Stimulated activated CD4-positive, alpha-beta T cell treated with anti-CD3 and anti-CD28 coated beads, Interleukin-4, amount 100 ng/mL, for 24 hours (primary cell): ENCODE results near the gene AP3D1.
"Not testable (repeated sequence)": the region's sequence is repeated elsewhere in the genome, so short reads cannot be mapped to it uniquely, and the experiment has no call there.

Experiments used
- DNase-seq: peaks from one replicate; pipeline ENCODE4 v3.0.0-alpha.2; 2020

The AP3D1 gene

DNA sequence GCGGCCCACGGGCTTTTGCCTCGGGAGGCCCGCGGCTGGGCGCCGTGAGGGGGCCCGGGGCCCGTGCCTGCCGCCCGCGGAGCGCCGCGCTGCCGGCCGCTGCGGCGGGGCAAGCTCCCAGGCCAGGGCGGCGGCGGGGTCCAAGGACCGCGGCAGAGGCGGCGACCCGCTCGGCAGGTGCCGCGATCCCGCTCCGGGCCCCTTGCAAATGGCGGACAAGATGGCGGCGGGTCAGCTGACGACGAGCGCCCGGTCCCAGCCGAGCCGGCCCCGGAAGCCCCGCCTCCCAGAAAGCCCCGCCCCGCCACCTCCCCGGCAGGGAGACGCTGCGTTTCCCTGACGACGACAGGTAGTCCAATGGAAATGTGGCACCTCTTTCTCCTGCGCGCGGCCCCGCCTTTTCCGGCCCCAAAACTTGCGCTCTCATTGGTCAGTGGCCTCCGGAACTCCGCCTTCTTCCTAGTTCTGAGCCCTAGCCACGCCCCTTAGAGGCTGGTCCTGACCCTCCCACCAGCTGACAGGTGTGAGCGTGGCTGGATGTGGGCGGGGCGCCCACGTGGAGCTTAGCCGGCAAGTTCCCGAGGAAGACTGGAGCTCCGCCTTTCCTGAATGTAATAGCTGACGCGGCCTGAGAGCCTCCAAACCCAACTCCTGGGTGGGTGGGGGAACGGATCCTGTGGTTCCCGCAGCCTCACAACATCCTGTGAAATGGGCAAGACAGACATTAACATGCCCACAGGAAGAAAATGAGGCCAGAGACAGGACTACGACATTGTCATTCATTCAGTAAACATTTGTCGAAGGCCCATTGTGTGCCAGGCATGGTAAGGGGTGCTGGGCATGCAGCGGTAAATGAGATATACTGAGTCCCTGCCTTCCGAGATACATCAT is at the start of gene AP3D1:
Gene AP3D1 (minus strand): TSS at position 228 of the 891 bp plus-strand sequence. CDS start 232 bp downstream, outside the sequence.
- DNase-seq: peak; percentile 100

DNA sequence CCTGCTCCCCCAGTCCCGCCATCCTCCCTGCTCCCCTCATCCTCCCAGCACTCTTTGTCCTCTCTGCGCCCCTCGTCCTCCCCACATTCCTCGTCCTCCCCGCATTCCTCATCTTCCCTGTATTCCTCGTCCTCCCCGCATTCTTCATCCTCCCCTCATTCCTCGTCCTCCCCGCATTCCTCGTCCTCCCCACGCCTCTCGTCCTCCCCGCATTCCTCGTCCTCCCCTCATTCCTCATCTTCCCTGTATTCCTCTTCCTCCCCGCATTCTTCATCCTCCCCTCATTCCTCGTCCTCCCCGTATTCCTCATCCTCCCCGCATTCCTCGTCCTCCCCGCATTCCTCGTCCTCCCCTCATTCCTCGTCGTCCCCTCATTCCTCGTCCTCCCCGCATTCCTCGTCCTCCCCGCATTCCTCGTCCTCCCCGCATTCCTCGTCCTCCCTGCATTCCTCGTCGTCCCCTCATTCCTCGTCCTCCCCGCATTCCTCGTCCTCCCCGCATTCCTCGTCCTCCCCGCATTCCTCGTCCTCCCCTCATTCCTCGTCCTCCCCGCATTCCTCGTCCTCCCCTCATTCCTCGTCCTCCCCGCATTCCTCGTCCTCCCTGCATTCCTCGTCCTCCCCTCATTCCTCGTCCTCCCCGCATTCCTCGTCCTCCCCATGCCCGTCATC is 49.4 kb upstream of the AP3D1 start:
- DNase-seq: not testable (repeated sequence)

DNA sequence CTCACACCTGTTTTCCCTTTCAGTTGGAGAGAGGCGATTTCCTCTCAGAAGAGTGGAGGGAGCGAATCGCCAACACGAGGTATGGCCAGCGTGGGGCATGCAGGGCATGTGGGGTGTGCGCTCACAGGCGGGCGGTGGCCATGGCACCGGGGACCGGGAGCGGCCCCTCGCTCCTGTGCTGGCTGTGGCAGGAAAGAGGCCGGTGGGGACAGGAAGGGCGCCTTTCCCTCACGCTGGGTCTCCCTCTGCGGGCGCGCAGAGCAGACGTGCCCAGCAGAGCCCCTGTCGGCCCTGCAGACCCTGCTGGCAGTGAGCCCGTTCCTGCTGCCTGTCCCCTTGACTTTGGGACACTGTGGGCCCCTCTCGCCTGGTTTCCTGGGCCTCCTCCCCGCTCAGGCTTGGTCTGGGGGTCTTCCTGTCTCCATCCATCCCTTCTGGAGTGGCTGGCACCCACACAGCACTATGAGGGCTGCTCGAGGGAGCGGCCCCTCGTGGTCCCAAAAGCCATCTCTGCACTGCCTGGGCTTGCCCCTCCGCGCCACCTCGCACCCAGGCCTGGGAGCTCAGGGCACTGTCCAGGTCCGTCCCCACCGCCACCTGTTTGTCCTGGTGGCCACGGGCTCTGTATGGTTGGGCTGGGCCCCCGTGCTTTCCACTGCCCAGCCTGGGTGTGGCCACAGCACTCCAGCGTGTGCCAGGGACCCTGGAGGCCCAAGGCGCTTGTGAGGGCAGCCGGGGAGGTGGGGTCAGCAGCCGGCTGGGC is 48.7 kb upstream of the AP3D1 start:
- no peak for DNase-seq

DNA sequence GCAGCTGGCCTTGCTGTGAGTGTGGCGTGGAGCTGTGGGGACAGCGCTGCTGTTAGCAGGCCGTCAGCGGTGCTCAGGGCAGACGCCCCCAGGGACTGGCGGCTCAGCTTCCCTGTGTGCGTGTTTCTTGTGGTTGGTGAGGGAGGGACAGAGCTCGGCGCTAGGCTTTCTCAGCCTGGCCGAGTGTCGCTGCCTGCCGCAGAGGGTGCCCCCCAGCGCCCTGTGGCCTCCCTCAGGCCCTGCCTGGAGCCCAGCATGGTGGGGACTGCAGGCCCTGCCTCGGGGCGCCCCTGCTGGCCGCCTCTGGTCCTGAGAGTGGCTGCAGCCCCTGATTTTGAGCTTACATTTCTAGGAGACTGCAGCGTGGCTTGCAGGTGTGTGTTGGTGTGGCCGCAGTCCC is 47.8 kb upstream of the AP3D1 start:
- DNase-seq: no peak

DNA sequence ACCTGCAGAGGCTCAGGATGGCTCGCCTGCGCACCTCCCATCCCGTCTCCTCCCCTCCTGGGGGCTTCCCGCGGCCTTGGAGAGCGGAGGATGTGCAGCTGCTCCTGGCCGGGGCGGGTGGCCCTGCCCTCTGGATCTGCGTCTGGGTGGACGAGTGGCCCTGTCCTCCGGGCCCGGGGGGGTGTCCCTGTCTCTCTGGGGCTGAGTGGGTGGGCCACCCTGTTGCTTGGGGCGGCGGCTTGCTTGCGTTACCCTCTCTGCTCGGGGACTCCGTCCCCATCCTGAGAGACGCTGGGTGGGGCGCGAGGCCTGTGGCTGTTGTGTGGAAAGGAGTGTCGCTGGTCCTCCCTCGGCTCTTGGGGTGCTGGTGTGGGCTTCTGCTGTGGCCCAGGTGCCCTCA is 47.0 kb upstream of the AP3D1 start:
- DNase-seq: no peak

DNA sequence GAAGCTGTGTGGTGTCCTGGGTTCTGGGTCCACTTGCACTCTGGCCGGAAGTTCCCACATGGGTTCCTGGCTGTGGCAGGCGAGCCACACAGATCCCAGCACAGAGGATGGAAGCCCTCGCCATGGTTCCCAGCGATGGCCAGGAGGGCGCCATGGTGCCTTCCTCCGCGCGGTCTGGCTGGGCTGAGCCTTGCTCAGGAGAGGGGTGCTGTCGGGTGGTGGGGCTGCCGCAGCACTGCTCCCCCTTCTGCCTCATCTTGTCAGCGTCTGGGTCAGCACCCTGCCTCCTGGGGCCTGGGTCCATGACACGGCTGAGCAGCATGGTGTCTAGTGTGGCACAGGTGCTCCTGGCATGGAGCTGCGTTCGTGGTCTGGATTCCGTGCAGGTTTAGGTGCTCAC is 45.9 kb upstream of the AP3D1 start:
- DNase-seq: no peak

DNA sequence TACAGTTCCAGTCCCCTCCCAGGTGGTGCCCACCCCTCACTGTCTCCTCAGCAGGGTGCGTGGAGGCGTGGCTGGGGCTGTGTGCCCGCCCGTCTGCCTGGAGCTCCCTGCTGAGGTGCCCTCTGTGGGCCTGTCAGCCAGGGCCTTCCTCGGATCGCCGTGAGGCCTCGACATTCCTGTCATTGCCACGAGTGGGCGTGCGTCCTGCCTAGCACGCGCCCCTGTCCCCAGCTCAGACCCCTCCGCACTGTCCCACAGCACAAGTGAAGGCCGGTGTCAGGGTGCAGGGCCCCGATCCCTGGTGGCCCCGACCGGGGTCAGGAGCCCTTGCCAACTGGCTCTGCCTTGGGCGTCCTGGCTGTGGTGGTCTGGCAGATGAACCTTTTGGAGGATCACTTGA is 44.5 kb upstream of the AP3D1 start:
- no peak for DNase-seq

DNA sequence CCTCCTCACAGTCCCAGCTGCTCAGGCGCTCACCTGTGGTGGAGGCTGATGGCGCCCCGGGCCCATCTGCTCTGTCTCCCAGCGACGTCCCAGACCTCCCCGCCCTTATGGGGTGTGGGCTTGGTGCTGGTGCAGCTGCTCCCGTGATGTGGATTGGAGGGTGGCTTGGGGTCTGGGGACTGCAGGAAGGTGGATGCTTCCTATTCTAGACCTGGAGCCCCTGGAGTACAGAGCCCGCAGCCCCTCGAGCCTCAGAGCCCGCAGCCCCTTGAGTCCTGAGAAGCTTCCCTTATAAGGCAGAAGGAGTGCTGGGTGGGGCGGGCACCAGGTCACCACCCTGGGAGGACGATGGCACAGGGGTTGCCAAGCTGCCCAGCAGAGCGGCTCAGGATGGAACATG is 44.0 kb upstream of the AP3D1 start:
- DNase-seq: no peak

DNA sequence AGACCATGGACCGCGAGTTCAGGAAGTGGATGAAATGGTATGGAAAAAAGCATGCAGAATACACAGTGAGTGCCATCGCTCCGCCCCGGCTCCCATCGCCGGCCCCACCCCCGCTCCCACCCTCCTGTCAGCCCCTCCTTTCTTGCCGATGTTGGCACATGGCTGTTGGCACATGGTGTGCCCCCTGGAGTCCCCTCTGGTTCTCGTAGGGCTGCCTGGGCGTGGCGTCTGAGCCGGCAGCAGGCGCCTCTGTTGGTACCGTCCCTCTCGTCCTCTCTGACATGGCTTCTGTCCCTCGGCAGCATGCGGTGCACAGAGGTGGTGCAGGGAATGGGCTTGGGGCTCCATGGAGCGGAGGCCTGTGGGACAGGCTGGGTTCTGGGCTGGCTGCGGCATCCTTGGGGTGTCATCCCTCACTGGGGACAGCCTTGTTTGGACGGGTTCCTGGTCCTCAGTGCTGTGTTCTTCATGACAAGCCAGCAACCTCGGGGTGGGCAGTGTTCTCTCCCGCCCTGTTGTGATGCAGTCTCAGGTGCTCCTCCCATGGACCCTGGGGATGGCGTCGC is 43.2 kb upstream of the AP3D1 start:
- DNase-seq: no peak

DNA sequence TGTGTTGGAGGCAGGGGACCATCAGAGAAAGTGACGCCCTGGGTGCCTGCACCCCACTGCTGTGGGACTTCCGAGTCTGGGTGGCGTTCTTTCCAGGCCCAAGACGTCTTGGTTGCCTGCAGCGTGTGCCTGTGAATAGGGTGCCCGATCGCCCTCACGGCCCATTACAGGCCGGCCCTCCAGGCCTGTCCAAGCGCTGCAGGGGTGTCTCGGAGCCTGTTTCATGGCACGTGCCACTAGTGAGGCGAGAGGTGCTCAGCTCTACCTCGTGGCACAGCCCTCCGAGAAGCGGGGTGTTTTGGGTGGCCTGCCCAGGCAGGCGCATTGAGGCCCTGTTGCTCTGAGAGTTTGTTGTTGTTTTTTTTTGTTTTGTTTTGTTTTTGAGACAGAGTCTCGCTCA is 42.4 kb upstream of the AP3D1 start:
- no peak for DNase-seq

DNA sequence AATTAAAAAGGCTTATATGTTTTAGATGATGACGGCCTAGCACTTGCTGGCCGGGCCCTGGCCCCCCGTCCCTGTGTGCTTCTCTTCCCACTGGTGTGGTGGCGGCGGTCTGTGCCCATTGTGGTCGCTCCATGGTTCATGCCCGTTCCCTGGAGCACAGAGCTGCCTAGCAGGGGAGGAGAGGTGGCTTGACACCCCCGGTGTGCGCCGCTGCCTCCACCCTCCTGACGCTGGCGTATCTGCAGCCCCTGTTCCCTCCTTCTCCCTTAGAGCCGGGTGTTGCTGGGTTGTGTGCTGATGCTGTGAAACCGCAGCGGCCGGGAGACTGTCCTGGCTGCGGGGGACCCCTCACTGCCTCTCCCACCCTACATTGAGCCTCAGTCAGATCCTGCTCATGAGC is 41.5 kb upstream of the AP3D1 start:
- DNase-seq: no peak

DNA sequence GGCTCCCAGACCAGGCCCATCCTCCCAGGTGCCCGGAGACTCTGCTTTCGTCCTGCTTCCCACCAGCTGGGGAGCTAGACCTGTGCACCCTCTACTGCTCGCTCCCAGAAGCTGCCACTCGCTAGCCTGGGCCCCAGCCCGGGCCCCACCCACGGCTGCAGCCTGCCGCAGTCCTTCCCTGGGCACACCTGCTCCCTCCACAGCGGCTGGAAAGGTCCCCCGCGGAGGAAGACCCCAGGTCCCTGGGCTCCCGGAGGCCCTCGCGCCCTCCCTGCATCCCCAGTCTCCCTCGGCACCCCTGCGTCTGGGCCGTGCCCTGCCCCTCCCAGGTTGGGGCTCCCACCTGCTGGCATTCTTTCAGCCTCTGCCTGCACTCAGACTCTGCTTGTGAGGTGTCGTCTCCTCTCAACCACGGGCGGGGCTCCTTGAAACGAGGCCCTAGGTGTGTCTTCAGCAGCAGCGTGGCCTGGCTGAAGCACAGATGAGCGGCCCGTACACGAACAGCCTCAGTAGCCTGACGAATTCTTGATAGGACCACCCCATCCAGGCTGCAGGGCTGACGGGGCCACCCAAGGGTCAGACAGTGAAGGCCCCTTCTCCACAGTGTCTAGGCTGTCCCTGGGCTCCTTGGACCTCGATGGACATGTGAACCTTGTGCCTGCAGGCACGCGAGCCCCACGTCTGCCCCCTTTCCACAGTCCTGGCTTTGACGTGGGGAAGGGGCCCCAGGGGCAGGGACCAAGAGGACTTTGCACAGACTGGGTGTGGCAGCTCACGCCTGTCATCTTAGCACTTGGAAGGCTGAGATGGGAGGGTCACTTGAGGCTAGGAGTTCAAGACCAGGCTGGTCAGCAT is 40.3 kb upstream of the AP3D1 start:
- DNase-seq: no peak

DNA sequence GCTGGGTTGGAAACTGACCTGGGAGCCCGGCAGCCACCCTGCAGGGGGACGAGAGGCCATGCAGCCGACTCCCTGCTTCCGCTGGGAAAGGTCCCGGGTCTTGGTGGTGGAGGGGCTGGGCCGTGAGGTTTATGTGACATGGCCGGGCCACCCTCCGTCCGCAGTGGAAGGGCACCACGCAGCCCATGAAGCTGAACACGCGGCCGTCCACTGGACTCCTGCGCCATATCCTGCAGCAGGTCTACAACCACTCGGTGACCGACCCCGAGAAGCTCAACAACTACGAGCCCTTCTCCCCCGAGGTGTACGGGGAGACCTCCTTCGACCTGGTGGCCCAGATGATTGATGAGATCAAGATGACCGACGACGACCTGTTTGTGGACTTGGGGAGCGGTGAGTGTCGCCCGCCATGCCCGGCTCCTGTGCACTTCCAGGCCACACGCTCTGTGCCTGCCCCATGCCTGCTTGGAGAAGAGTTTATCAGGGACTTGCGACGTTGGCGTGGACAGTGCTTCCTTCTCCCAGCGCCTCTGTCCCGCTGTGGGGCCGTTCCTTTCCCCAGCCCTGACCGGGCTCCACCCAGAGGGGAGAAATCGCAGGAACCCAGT is 39.6 kb upstream of the AP3D1 start:
- DNase-seq: no peak

DNA sequence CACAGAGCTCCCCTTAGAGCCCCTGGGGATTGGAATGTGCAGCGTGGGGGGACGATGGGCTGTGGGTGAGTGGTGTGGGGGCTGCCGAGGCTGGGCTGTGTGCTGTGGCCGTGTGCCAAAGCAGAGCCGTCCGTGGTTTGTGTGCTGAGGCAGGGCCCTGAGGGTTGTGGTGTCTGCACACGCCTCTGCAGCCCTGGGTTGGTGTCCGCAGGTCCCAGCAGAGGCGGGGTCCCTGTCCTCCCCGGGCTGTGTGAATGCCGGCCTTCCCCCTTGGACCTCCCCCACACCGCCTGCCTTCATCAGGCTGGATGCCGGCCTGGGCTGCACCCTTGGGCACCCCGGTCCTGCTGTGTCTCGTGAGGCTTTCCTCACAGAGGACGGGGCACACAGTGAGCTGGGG is 38.5 kb upstream of the AP3D1 start:
- DNase-seq: no peak

DNA sequence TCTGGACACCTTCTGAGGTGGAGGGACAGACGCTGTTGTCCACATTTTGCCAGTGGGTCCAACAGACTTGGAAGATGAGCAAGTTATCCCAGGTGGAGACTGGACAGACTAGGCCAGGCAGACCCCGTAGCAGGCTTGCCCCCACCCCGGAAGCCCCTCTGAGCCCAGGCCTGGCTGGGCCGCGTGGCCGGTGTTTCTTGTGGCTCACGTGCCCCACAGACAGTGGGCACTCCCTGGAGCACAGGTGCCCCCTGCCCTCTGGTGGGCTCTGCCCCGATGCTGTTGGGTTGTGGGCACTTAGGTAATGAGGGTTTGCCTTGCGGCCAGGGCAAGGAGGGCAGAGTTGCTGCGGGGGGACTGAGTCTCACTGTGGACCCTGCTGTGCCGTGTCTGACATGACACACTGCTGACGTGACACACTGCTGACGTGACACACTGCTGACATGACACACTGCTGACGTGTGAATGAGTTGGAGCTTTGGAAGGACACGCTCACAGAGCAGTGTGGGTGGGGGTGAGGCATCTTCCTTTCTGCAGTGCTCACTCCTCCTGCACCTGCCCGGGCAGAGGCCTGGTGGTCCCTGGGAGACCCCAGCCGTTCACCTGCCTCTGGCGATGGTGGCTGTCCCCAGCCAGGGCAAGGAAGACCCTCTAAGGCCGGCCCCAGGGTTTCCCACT is 37.5 kb upstream of the AP3D1 start:
- peak; percentile 36 for DNase-seq

DNA sequence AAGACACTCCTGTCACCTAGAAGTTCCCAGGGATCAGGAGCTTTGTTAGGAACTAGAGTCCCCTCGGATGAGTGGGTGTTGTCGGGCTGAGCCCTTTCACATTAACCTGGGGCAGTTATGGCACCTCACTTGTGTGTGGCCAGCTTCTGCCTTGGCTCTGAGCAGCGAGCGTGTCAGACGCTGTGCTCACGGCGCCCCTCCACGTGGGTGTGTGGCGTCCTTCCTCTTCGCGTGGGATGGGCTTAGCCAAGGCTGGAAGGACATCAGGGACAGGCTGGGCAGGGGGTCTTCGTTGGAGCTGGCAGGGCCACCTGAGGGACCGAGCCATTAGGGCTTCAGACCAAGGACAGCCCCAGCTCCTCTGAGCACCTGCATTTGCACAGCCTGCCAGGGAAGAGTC is 35.8 kb upstream of the AP3D1 start:
- DNase-seq: no peak

DNA sequence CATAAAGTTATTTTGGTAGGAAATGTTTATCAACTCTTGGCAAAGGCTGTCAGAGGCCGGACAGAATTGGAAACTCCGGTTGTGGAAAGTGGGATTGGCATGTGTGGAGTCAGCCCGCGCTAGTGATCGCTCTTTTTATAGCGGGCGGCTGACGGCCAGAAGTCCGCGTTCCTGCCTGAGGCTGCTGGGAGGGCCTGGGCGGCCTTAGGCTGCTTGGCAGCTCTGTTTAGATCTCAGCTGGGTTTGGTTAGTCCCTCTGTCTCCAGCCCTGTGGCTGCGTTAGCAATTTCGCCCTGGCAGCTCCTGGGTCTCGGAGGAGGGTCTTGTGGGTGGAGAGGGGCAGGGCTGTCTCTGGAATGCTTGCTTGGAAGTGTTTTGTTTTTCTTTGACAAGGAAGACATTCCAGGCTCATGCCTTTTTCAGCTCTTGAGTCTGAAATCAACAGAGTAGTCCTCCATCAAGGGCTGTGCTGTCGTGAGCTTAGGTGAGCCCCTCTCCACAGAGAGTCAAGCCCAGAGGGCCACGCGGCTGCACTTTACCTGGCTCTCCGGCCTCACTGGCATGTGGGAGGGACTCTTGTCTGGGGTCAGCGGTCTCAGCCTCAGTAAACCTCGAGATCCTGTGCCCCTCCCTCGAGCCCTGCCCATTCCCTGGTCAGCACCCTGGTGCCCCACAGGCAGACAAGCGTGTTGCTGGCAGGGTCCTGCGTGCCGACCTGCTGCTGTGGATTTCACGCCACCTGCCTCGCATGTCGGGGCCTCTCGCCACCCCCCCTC is 34.9 kb upstream of the AP3D1 start:
- no peak for DNase-seq

DNA sequence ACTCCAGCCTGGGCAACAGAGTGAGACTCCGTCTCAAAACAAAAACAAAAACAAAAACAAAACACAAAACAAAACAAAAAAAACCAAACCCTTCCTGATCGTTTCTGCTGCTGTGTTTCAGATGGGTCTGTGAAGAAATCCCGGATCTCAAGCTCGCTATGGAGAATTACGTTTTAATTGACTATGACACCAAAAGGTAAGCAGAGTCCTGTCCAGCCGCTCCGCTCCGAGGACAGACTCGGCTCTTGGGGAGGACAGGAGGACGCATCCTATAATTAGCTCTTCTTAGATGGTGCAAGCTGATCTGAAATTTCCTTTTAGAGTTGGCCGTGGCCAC is 34.3 kb upstream of the AP3D1 start:
- DNase-seq: no peak

DNA sequence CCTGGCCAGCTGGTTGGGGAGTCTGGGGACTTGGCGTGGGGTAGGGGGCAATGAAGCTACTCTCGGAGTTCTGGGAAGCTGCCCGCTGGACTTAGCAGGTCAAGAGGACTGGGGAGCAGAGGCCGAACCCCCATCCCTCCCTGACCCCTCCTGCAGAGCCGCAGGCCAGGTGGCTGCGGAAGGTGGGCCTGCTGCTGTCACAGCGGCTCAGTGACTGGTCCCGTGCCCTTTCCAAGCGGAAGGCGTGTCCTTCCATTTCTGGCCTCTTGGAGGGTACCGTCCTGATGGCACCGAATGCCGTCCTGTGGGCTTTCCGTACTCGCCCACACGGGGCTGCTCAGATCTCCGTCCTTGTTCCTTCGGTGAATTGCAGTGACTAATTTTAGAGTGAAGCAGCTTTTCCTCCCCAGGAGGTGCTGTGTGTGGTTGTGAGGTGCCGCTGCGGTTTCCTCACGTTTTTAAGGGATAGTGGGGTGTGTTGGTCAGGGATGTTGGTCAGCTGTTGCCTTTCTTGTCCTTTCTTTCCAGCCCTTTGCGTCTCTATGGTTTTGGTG is 33.1 kb upstream of the AP3D1 start:
- DNase-seq: no peak

DNA sequence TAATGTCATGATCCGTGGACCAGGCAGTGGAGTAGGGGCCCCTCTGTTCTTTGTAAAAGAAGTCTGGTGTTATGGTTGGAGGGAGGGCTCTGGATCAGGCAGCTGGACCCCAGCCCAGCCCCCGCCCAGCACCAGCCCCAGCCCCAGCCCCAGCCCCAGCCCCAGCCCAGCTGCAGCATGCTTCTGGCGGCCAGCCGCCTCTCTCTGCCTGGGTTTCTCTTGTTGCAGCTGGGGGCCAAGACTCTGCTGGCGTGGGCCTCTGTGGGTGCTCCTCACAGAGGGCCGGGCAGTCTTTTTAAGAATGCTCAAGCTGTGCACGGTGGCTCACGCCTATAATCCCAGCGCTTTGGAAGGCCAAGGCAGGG is 30.2 kb upstream of the AP3D1 start:
- no peak for DNase-seq
